Measurements from ENCODE around the gene LHFPL3. TPM values are rescaled to one million over a fixed set of nuclear protein-coding genes. Genes with fewer than 3 reads are reported as not detected.
A peak's percentile ranks its signal among the peaks of the same experiment; 100 is the strongest.
"Not testable (repeated sequence)": the region's sequence is repeated elsewhere in the genome, so short reads cannot be mapped to it uniquely, and the experiment has no call there.

LHFPL3 gene
- total RNA-seq, result under 1 TPM; 0.34 to 0.45 TPM
- long read RNA-seq, partial matches to known transcripts, result 0 of 1 reads
- long read RNA-seq, other reads (novel, unspliced or antisense), result 1 of 1 reads

GRCh38 chr7:104328296-104328969, at the start of gene LHFPL3:
LHFPL3 (plus strand) TSS chr7:104328603.
- ATAC-seq (peak; percentile 48), DNase-seq (peak in 1 of 2 donors; percentile 3)
- intact Hi-C loops (cut with DNase I, micrococcal nuclease), result no loop called here

GRCh38 chr7:104281685-104282084, 46.7 kb upstream of the LHFPL3 start:
- intact Hi-C loops (cut with DNase I, micrococcal nuclease); DNase-seq; ATAC-seq: not testable (repeated sequence)

DNA sequence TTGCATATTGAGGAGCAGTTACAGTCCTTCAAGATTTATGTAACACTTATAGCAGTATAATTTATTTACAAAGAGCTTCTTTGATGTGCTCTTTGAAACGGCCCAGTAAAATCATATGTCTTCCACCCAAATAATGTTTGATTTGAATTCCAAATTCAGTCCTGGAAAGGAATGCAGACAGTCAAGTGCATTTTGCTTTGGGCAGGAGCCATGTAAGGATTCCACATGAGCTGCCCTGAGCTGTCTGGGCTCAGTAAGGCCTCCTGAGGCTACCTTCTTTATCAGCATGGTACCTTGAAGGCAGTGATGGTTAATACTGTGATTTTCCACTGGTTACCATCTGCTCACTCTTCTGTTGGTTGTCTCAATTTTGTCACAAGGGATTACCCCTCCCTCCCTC, 41.6 kb upstream of the LHFPL3 start:
- DNase-seq (no peak), ATAC-seq (no peak)

DNA sequence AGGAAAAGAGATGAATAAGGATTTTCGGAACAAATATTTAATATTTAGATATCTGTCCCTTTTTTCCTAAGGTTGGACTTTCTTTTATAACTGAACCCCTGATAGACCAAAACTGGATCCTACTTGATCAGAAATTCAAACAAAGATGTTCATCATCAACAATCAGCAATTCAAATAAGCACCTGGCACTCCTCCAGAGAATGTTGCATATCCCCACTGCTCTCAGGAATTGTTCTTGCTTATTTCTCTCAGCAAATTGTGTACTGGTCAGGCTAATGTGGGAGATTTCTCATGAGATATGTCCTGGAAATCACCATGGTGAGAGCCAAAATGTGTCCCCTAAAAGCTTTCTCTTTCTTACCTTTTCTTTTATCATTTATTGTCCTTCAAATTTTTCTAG, 40.3 kb upstream of the LHFPL3 start:
- intact Hi-C loops (cut with DNase I, micrococcal nuclease), result no loop called here
- DNase-seq, result no peak
- no peak for ATAC-seq

More for the DNA sequence above, 41.6 kb upstream of the LHFPL3 start:
- intact Hi-C loops (cut with DNase I, micrococcal nuclease), result no loop called here

- intact Hi-C loops (cut with DNase I, micrococcal nuclease), result no loop called here
These were observed 34.1 kb upstream of the LHFPL3 start for GRCh38 chr7:104294291-104294690.

GRCh38 chr7:104296266-104296665, 32.1 kb upstream of the LHFPL3 start:
- no peak for DNase-seq
- intact Hi-C loops (cut with DNase I, micrococcal nuclease), result no loop called here
- no peak for ATAC-seq

More at GRCh38 chr7:104294291-104294690, 34.1 kb upstream of the LHFPL3 start:
- no peak for ATAC-seq
- DNase-seq, result no peak

DNA sequence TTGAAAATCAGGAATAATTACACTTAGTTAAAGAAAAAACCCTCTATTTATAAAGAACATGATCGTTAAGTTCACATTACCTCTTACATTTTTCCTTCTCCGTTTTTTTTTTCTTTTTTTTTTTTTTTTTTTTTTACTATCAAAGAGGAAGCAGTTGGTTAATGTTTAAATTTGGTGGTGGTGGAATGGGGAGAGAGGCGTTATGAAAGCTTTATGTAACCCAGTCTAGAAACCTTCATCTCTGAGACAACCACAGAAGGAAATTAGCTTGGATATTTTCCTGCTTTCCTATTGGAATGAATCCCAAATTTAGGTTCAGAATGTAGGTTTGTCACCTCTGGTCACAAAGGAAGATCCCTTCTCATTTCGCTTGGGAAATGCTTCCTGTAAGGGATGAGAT, 31.5 kb upstream of the LHFPL3 start:
- ATAC-seq, result peak; percentile 32
- intact Hi-C loops (cut with DNase I, micrococcal nuclease), result no loop called here
- DNase-seq, result no peak

DNA sequence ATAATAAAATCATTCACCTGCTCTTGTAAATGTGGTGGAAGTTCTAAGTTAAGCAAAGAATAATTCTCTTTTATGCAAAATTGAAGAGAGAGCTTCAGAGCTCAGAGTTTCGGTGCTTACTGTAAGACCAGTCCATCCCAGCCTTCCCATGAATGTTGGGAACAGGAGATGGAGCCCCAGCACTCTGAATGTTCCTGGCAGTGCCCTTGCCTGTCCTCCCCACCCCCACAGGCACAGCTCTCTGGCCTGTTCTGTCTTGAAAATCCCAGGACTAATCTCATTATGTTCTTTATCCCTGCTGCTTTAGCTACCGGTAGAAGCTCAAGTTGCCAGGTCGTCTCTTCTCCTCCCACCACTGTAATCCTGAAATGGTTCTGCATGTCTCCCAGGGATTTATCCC, 29.1 kb upstream of the LHFPL3 start:
- no peak for DNase-seq
- intact Hi-C loops (cut with DNase I, micrococcal nuclease), result no loop called here
- ATAC-seq, result no peak

DNA sequence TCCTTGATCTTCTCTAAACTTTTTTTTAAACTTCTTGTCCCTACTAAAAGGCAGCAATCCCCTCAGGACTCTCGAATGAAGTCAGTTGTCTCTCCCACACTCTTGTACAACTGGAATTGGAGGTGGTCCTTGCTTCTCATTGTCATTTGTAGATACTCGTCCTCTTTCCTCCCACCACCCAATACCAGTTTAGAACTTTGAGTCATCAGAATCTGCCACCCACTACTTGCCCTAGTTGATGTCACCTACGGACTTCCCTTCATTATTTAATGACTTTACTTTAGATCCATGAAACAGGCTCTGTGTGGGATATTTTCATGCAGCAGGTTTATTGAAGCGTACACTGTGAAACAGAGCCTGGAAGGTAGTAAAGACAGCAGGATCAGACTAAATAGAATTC, 28.6 kb upstream of the LHFPL3 start:
- intact Hi-C loops (cut with DNase I, micrococcal nuclease), result no loop called here
- ATAC-seq (no peak), DNase-seq (no peak)

DNA sequence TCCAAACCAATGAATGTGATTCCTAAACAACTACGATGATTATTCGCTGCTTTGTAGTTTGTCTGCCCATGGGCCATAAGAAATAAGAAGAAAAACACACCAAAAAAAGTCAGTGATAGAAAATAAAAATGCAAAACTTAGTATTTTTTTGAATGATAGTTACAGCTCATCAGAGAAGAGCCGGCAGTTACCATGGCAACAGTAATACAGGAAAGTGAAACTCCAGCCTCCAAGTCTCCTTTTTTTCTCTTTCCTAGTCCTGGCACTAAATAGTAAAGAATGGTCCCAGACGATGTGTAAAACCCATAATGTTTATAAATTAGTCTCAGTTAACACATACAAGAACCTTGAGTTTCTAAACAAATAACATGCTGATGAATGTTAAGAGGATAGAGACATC, 21.6 kb upstream of the LHFPL3 start:
- intact Hi-C loops (cut with DNase I, micrococcal nuclease), result no loop called here
- no peak for ATAC-seq
- no peak for DNase-seq

GRCh38 chr7:104317948-104318629, 10.3 kb upstream of the LHFPL3 start:
- DNase-seq, result no peak
- ATAC-seq, result no peak
- intact Hi-C loops (cut with DNase I, micrococcal nuclease), result no loop called here

- ATAC-seq, result peak; percentile 83
- intact Hi-C loops (cut with DNase I, micrococcal nuclease), result no loop called here
- DNase-seq, result no peak
These were observed 869 bp upstream of the LHFPL3 start for GRCh38 chr7:104327534-104327933.

DNA sequence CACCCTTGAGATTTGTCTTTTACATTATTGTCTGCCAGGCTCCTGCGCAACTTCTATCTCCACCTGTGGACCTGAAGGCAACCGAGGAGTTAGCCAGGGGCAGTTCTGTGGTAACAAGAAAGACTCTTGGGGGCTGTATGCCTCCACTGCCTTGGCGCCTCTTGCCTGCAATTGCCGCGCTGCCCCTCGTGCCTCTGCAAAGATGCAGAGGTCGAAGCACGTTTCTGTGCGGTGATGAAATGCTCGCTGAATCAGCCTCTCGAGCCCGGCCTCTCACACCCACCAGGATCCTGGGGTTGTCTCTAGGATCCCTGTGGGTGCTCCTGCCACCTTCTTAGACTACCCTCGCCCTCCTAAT, 486 bp upstream of the LHFPL3 start:
- ATAC-seq, result peak; percentile 26
- intact Hi-C loops (cut with DNase I, micrococcal nuclease), result no loop called here
- DNase-seq, result no peak

DNA sequence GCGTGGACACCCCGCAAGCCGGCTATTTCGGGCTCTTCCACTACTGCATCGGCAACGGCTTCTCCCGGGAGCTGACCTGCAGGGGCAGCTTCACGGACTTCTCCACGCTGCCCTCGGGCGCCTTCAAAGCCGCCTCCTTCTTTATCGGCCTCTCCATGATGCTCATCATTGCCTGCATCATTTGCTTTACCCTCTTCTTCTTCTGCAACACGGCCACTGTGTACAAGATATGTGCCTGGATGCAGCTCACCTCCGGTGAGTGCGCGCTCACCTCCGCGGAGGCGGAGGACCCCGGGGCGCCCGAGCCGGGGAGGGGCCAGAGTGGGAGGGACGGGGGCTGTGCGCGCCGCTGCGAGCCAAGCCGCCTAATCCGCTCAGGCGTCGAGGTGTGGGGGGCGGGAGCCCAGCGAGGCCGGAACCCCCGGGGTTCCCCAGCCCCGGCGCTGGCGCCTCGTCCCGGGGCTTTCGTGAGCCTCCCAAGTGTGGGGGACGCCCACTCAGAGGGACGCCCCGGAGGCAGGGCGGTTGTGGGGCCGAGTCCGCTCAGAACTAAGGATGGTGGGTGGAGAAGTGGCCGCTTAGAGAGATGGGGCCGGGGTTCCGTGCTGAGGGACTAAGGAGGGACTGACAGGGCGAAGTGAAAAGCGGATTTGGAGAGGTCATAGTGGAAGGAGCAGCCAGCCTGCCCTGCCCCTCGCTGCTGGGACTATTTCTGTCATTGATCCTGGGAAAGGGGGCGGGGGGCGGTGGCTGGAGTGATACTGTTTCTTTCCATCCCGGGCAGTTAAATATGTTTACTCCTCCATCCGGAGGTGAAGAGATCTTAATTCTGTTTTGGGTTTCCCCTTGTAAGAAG, 795 bp downstream of the LHFPL3 start:
- intact Hi-C loops (cut with DNase I, micrococcal nuclease), result no loop called here
- DNase-seq, result no peak
- peak; percentile 15 for ATAC-seq

DNA sequence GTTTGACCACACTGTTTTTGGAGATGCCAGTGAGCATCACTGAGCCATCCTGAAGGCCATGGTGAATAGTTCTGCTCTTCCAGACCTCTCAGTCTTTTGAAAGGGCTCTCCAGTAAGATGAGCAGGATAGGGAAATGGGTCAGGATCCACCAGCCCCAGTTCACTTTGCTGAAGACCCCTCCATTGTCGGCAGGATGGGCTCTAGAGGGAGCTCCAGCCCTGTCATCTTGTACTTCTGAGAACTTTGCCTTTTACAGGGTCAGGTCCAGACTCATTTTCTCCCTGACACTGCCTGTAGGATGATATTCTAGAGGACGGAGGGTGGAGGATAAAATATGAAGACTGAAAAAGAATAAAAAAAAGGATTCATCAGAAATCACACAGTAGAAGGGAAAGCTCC, 13.1 kb downstream of the LHFPL3 start:
- intact Hi-C loops (cut with DNase I, micrococcal nuclease), result no loop called here
- DNase-seq, result no peak
- no peak for ATAC-seq

DNA sequence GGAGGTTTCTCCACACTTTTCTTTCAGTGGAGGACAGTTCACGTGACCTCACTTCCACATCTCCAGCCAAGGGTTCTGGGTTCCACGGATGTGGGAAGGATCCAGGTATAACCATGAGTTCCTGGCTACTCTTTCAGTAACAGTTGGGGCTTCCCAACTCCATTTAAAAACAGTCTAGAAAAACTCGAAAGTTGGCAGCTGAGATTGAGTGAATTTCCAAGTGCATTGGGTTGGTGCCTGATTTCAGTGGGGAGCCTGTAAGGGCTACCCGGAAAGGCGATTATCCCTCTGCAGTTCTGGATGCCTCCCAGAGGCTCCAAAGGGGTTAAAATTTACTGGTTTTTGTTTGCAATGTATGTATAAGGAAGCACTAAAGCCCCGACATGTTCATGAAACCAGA, 24.3 kb downstream of the LHFPL3 start:
- intact Hi-C loops (cut with DNase I, micrococcal nuclease), result no loop called here
- ATAC-seq (no peak), DNase-seq (no peak)

GRCh38 chr7:104357166-104357565, 28.8 kb downstream of the LHFPL3 start:
- DNase-seq, result no peak
- no peak for ATAC-seq
- intact Hi-C loops (cut with DNase I, micrococcal nuclease), result no loop called here

GRCh38 chr7:104358446-104359132, 30.2 kb downstream of the LHFPL3 start:
- no peak for DNase-seq
- intact Hi-C loops (cut with DNase I, micrococcal nuclease), result no loop called here
- no peak for ATAC-seq

GRCh38 chr7:104362756-104363155, 34.4 kb downstream of the LHFPL3 start:
- DNase-seq (no peak), ATAC-seq (no peak)
- intact Hi-C loops (cut with DNase I, micrococcal nuclease), result no loop called here
